Measurements from ENCODE around the gene ZNF407. TPM values are rescaled to one million over a fixed set of nuclear protein-coding genes. Genes with fewer than 3 reads are reported as not detected.

ZNF407 gene
- total and polyA plus RNA-seq, 10 donors: 2.0 to 41.0 (median 26.3) TPM

DNA sequence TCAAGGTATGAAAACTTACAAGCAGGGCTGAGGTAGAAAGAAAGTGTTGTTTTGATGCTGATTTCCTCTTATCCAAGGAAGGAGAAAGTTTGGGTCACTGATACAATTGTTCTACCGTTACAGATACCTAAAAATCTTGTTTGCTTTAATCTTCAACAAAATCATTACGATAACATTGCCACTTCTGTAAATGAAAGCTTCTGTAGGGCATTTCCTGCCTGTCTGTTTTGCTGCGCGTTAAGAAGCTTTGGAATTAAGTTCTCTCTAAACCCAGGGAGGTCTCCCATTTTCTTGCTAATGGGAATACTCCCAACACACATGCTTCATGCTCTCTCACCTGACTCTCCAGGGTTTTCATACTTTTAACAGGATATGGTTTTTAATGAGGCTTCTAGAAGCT, 352.8 kb downstream of the ZNF407 start:
- 33 to 45% (median 39%) methylated on average over 4 of the region's 4 CpGs for WGBS, 5 donors
- intact Hi-C loops (cut with DNase I; ENCODE audit: low total_unique reads): no loop called here

DNA sequence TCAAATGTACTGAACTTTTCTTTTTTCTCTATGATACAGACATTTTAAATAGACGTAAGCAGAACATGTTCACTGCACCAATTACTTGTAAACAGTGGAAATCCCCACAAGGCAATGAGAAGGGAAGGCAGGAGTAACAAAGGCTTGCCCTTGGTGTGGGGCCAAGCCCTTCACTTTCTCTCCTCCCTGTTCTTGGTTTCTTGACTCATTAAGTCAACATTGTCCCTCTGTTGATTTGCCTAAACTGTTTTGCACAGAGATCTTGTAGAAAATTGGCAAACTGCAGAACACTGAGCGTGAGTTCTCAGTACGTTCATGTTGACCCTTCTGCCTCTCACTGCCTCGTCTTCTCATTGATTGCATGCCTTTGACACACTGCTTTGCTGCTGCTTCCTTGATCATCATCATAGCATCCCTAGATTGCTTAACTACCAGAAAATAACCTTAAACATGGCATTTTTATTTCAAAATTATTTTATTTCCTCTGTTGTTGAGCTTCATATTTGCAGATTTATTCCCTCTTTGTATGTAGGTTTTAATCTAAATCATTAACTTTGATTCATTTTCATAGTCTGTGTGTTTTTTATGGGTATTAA, 353.6 kb downstream of the ZNF407 start:
- peak overlapping the region in 5 of 8 donors; percentile 10 to 62 (median 43) for H3K27ac ChIP-seq
- H3K4me3 ChIP-seq: no peak overlapping the region
- H3K27me3 ChIP-seq (replicated peaks in 1 of 7): no peaks in the 10 kb centered on the region
- intact Hi-C loops (cut with DNase I; ENCODE audit: low total_unique reads): no loop called here
- H3K4me1 ChIP-seq: peaks cover 0 to 22% (median 17%) of the 10 kb centered on the region in 6 donors
- peaks cover 0 to 4% (median 0%) of the 10 kb centered on the region in 6 donors for H3K36me3 ChIP-seq
- DNase-seq: no peak
- no peaks in the 10 kb centered on the region for H3K9me3 ChIP-seq
- no peak for TF ChIP-seq CTCF (IDR thresholded peaks at IDR 0.05 in 8 of 11, conservative IDR thresholded peaks at IDR 0.05 in 3 of 11)
- TF ChIP-seq POLR2AphosphoS5 (IDR thresholded peaks at IDR 0.05): peak in 1 of 3 donors; percentile 44
- TF ChIP-seq POLR2A (IDR thresholded peaks at IDR 0.05): no peak
- WGBS, 5 donors: 62 to 81% (median 75%) methylated on average over 4 of the region's 4 CpGs

More for the DNA sequence above, 352.8 kb downstream of the ZNF407 start:
- Histone ChIP-seq H3K27ac (peak overlapping the region in 6 of 8 donors; percentile 10 to 62 (median 38)), H3K27me3 (replicated peaks in 1 of 7) (no peaks in the 10 kb centered on the region), H3K4me1 (peaks cover 0 to 22% (median 18%) of the 10 kb centered on the region in 6 donors), H3K4me3 (no peak overlapping the region), H3K9me3 (no peaks in the 10 kb centered on the region), H3K36me3 (peaks cover 0 to 4% (median 0%) of the 10 kb centered on the region in 6 donors)
- TF ChIP-seq POLR2AphosphoS5 (IDR thresholded peaks at IDR 0.05): no peak
- no peak for TF ChIP-seq CTCF (IDR thresholded peaks at IDR 0.05 in 8 of 11, conservative IDR thresholded peaks at IDR 0.05 in 3 of 11)
- TF ChIP-seq POLR2A (IDR thresholded peaks at IDR 0.05): no peak
- DNase-seq: no peak

DNA sequence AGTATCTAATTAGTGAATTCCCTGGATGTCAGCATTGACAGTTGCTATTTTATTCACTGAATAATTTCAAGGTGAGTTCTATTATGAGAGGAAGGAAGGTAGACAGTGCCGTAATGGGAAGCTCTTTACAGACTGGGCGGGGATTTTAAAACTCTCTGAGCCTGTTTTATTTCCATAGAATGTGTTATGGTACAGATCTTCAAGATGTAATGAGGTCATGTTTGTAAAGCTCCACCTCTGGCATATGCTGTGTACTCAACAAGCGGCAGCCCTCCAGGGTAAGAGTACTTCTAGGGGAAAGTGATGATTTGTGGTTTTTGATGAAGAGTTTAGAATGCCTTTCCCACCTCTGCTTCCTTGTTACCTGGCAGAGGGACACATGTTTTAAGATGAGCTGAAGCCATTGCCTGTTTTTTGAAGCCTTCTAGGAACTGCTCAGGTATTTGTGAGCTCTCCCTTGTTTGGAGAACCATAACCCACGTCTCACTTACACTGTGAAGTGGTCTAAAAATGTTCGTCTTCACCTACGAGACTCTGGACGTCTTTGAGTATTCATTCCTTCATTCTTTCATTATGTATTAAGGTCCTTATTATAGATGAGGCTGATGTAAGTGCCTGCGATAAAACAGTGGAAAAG, 360.0 kb downstream of the ZNF407 start:
- 93 to 97% (median 95%) methylated on average over 8 of the region's 8 CpGs for WGBS, 5 donors
- DNase-seq: no peak
- H3K27me3 ChIP-seq (replicated peaks in 1 of 7): no peaks in the 10 kb centered on the region
- intact Hi-C loops (cut with DNase I; ENCODE audit: low total_unique reads): no loop called here
- peaks cover 0 to 18% (median 2%) of the 10 kb centered on the region in 6 donors for H3K36me3 ChIP-seq
- H3K27ac ChIP-seq: no peak overlapping the region
- H3K9me3 ChIP-seq: no peaks in the 10 kb centered on the region
- H3K4me3 ChIP-seq: no peak overlapping the region
- no peaks in the 10 kb centered on the region for H3K4me1 ChIP-seq
- TF ChIP-seq CTCF (IDR thresholded peaks at IDR 0.05 in 8 of 11, conservative IDR thresholded peaks at IDR 0.05 in 3 of 11): no peak
- TF ChIP-seq POLR2AphosphoS5 (IDR thresholded peaks at IDR 0.05): no peak
- no peak for TF ChIP-seq POLR2A (IDR thresholded peaks at IDR 0.05)

DNA sequence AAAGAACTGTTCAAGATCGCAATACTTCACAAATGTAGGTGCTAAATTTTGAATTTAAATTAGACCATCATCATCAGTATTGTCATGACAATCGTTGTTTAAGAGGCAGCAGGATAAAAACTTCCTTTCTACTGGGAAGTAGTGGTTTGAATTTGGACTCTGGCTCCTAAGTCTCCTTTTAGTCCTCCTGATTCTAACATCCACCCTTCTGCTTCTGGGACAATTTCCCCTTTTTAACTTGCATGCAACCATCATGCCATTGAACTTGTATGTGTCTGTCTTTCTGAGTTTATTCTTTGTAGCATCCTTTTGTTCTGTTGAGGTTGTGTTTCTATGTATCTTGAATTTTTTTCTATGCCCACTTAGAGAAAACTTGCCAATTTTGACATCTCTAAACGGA, 361.5 kb downstream of the ZNF407 start:
- Histone ChIP-seq H3K36me3 (peaks cover 0 to 18% (median 2%) of the 10 kb centered on the region in 6 donors), H3K4me1 (no peaks in the 10 kb centered on the region), H3K27me3 (replicated peaks in 1 of 7) (no peaks in the 10 kb centered on the region), H3K27ac (no peak overlapping the region), H3K9me3 (no peaks in the 10 kb centered on the region), H3K4me3 (no peak overlapping the region)
- no peak for TF ChIP-seq CTCF (IDR thresholded peaks at IDR 0.05 in 8 of 11, conservative IDR thresholded peaks at IDR 0.05 in 3 of 11)
- TF ChIP-seq POLR2AphosphoS5 (IDR thresholded peaks at IDR 0.05): no peak
- no peak for TF ChIP-seq POLR2A (IDR thresholded peaks at IDR 0.05)
- intact Hi-C loops (cut with DNase I; ENCODE audit: low total_unique reads): no loop called here
- DNase-seq: no peak
- 89 to 96% (median 93%) methylated on average over 3 of the region's 3 CpGs for WGBS, 5 donors
